Transverse colon (tissue), 4 donors: ENCODE data around the gene TRIM6.

ENCODE experiments used
- CTCF ChIP-seq, 5 experiments: fragments of 200-600 bp in 3 of 5; fragments of 450-650 bp in 2 of 5; sonication (generic) in 3 of 5; IDR thresholded peaks; 1 replicate in 2 of 5; 2 replicates in 3 of 5; pipeline ENCODE4 v1.5.1; 2016 to 2017; ENCODE audit warnings: antibody characterized with exemption in 5 of 5, inconsistent platforms in 3 of 5, mild to moderate bottlenecking in 2 of 5, moderate library complexity in 1 of 5
- POLR2A ChIP-seq: fragments of 450-650 bp; IDR thresholded peaks from one replicate; pipeline ENCODE4 v1.6.1; 2016; ENCODE audit warnings: antibody characterized with exemption, mild to moderate bottlenecking, moderate library complexity
- POLR2AphosphoS5 ChIP-seq, 3 donors: sonication (generic); formaldehyde crosslinking; IDR thresholded peaks; one replicate each; pipeline ENCODE4 v1.6.1; 2016; ENCODE audit warnings: antibody characterized with exemption in 3 of 3

DNA sequence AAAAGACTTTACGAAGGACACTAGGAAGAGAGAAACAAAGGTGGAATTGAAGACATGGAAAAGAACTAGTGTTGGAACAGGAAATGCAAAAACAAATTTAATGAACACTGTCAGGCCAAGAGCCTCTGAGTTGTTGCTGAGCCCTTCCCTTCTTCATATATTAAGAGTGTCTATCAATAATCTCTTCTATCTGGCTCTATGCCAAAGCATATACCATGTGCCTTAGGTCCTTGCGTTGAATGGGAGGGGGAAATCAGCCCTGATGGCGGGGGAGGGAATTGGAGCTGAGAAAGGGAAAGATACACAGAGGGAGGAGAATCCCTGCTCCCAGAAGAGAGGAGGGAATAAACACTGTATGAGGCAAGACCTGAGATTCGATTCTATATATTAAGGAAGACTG, 21.3 kb upstream of the TRIM6 start:
- TF ChIP-seq POLR2AphosphoS5 (IDR thresholded peaks at IDR 0.05), result no peak
- TF ChIP-seq CTCF (IDR thresholded peaks at IDR 0.05), result no peak
- no peak for TF ChIP-seq POLR2A
